HL-60/S4 (cell line): ENCODE results near the gene STK33.

Experiments used
- in situ Hi-C: fragments of 300-500 bp; cut with MboI; formaldehyde crosslinking; loops from 2 replicates; pipeline ENCODE4 v1.14.3; 2022; ENCODE audit warnings: low sequenced_read_pairs

STK33 gene

GRCh38 chr11:8593935-8594909 is at the start of gene STK33:
Gene STK33, minus strand, starts transcription at chr11:8594228. Its CDS starts 119,323 bp downstream, at chr11:8474905.
- in situ Hi-C loops = no loop called here

GRCh38 chr11:8642196-8642841 is 48.3 kb upstream of the STK33 start:
- in situ Hi-C loops = no loop called here

GRCh38 chr11:8641332-8641731 is 47.3 kb upstream of the STK33 start:
- in situ Hi-C loops = no loop called here

- in situ Hi-C loops = no loop called here
Measured at GRCh38 chr11:8640267-8640906, 46.4 kb upstream of the STK33 start.

GRCh38 chr11:8639655-8640054 is 45.6 kb upstream of the STK33 start:
- in situ Hi-C loops = no loop called here

- in situ Hi-C loops = no loop called here
Measured at GRCh38 chr11:8638300-8638699, 44.3 kb upstream of the STK33 start.

- in situ Hi-C loops = no loop called here
Measured at GRCh38 chr11:8636127-8636526, 42.1 kb upstream of the STK33 start.

GRCh38 chr11:8634498-8634897 is 40.5 kb upstream of the STK33 start:
- in situ Hi-C loops = no loop called here

- in situ Hi-C loops = no loop called here
Measured at GRCh38 chr11:8631395-8632118, 37.5 kb upstream of the STK33 start.

GRCh38 chr11:8624698-8625097 is 30.7 kb upstream of the STK33 start:
- in situ Hi-C loops = no loop called here

- in situ Hi-C loops = no loop called here
Measured at GRCh38 chr11:8621147-8621546, 27.1 kb upstream of the STK33 start.

GRCh38 chr11:8617063-8617462 is 23.0 kb upstream of the STK33 start:
- in situ Hi-C loops = no loop called here

GRCh38 chr11:8615291-8616032 is 21.4 kb upstream of the STK33 start:
- in situ Hi-C loops = no loop called here

- in situ Hi-C loops = no loop called here
Measured at GRCh38 chr11:8614497-8614896, 20.5 kb upstream of the STK33 start.

- in situ Hi-C loops = no loop called here
Measured at GRCh38 chr11:8613036-8613435, 19.0 kb upstream of the STK33 start.

- in situ Hi-C loops = no loop called here
Measured at GRCh38 chr11:8612522-8612921, 18.5 kb upstream of the STK33 start.

- in situ Hi-C loops = no loop called here
Measured at GRCh38 chr11:8610532-8611116, 16.6 kb upstream of the STK33 start.

GRCh38 chr11:8608652-8609051 is 14.6 kb upstream of the STK33 start:
- in situ Hi-C loops = no loop called here

- in situ Hi-C loops = no loop called here
Measured at GRCh38 chr11:8605971-8606563, 12.0 kb upstream of the STK33 start.
